ENCODE results near the gene RALGAPA1. TPM values are rescaled to one million over a fixed set of nuclear protein-coding genes. Genes with fewer than 3 reads are reported as not detected.
A peak's percentile ranks its signal among the peaks of the same experiment; 100 is the strongest.

RALGAPA1 gene
- total and polyA plus RNA-seq, 2 of the 13 experiments (the other 11 are each of a cell fraction or from before 2014, with no cell fraction given) = 65.0 to 89.2 TPM

DNA sequence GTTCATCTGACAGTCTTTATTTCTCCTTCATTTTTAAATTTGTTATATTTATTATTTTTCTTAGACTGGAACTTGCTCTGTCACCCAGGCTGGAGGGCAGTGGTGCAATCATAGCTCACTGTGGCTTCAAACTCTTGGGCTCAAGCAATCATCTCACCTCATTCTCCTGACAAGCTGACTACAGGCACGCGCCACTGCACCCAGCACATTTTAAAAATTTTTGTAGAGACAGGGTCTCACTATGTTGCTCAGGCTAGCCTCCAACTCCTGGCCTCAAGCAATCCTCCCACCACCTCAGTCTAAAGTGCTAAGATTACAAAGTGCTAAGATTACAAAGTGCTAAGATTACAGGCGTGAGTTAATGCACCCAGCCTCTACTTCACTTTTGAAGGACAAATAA is 96.6 kb downstream of the RALGAPA1 start:
- Histone ChIP-seq H4K20me1 (ENCODE audit: insufficient read depth, low read length) (no peaks in the 10 kb centered on the region), H3K9ac (ENCODE audit: insufficient read depth, low read depth, low read length) (no peak overlapping the region), H3K36me3 (replicated peaks in 1 of 2; ENCODE audit: control insufficient read depth in 1 of 2, insufficient read depth in 2 of 2, low read length in 2 of 2) (peaks cover 14 to 63% of the 10 kb centered on the region in 2 experiments), H3K4me3 (replicated peaks in 1 of 3; ENCODE audit: insufficient read depth in 1 of 3, low read depth in 2 of 3, low read length in 3 of 3) (no peak overlapping the region), H3K4me2 (ENCODE audit: low read depth, low read length) (no peak overlapping the region), H2AFZ (ENCODE audit: low read length) (no peak overlapping the region), H3K9me3 (ENCODE audit: low read length) (no peaks in the 10 kb centered on the region), H3K27ac (ENCODE audit: extremely low read length, insufficient read depth, low read length) (no peak overlapping the region), H3K4me1 (ENCODE audit: insufficient read depth, low read length) (no peaks in the 10 kb centered on the region), H3K79me2 (ENCODE audit: insufficient read depth, low read length) (no peaks in the 10 kb centered on the region), H3K27me3 (ENCODE audit: control insufficient read depth in 1 of 2, insufficient read depth in 2 of 2, low read length in 2 of 2) (no peaks in the 10 kb centered on the region)
- FAIRE-seq = no peak
- DNase-seq (ENCODE audit: low spot score) = no peak
- in situ Hi-C loops (cut with HindIII; ENCODE audit: extremely low pct_ligation_motif_present, low pct_unique_long_range_greater_than_20kb) (no loop called here), intact Hi-C loops (cut with micrococcal nuclease; ENCODE audit: unreplicated experiment) (no loop called here)
- ChIA-PET POLR2A (no interaction called here), CTCF (ENCODE audit: low intra/inter-chr PET ratio, low total read pairs) (no interaction called here)
- TF ChIP-seq GFI1 (CRISPR knock-in tag; IDR thresholded peaks at IDR 0.05; ENCODE audit: borderline replicate concordance) = no peak
- no peak for TF ChIP-seq ZNF720 (CRISPR knock-in tag; IDR thresholded peaks at IDR 0.05)
- peak; percentile 22; the same call in 1 of the 2 replicates for TF ChIP-seq POLR2G (IDR thresholded peaks at IDR 0.05; ENCODE audit: low read depth, low read length)
- WGBS (ENCODE audit: low lambda C conversion rate) = 87% methylated on average over 3 of the region's 3 CpGs
- no peak for ATAC-seq
- BruUV-seq (replicated peaks) = no TSS peak

DNA sequence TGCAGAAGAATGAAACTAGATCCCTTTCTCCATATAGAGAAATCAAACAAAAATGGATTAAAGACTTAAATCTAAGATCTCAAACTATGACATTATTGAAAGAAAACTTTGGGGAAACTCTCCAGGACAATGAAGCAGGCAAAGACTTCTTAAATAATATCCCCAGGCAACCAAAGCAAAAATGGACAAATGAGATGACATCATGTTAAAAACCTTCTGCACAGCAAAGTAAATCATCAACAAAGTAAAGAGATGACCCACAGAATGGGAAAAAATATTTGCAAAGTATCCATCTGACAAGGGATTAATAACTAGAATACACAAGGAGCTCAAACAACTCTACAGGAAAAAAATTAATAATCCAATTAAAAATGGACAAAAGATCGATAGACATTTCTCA is 101.0 kb downstream of the RALGAPA1 start:
- no peak overlapping the region for H3K4me3 ChIP-seq (replicated peaks in 1 of 3; ENCODE audit: insufficient read depth in 1 of 3, low read depth in 2 of 3, low read length in 3 of 3)
- H3K79me2 ChIP-seq (ENCODE audit: insufficient read depth, low read length) = no peaks in the 10 kb centered on the region
- 91% methylated on average over 1 of the region's 1 CpG for WGBS (ENCODE audit: low lambda C conversion rate)
- no peak overlapping the region for H3K4me2 ChIP-seq (ENCODE audit: low read depth, low read length)
- no peaks in the 10 kb centered on the region for H3K4me1 ChIP-seq (ENCODE audit: insufficient read depth, low read length)
- ATAC-seq (no peak), FAIRE-seq (no peak), DNase-seq (ENCODE audit: low spot score) (no peak)
- BruUV-seq (replicated peaks) = no TSS peak
- no peaks in the 10 kb centered on the region for H4K20me1 ChIP-seq (ENCODE audit: insufficient read depth, low read length)
- H3K9me3 ChIP-seq (ENCODE audit: low read length) = no peaks in the 10 kb centered on the region
- no peak overlapping the region for H3K9ac ChIP-seq (ENCODE audit: insufficient read depth, low read depth, low read length)
- POLR2A ChIA-PET = no interaction called here
- peaks cover 12 to 52% of the 10 kb centered on the region in 2 experiments; a peak in 4 of 5 replicates for H3K36me3 ChIP-seq (replicated peaks in 1 of 2; ENCODE audit: control insufficient read depth in 1 of 2, insufficient read depth in 2 of 2, low read length in 2 of 2)
- TF ChIP-seq FOXJ3 (CRISPR knock-in tag; IDR thresholded peaks at IDR 0.05; ENCODE audit: borderline replicate concordance) (no peak), ATF7 (IDR thresholded peaks at IDR 0.05) (peak; percentile 94), ATF7 (CRISPR knock-in tag; IDR thresholded peaks at IDR 0.05) (no peak), ONECUT2 (CRISPR knock-in tag; IDR thresholded peaks at IDR 0.05) (no peak), NR2F1 (CRISPR knock-in tag; IDR thresholded peaks at IDR 0.05) (no peak), SMARCE1 (IDR thresholded peaks at IDR 0.05; ENCODE audit: borderline replicate concordance) (no peak), CREB1 (IDR thresholded peaks at IDR 0.05) (0 out of 2 replicates have a peak, but pooled peaks have one; percentile 8), CREB1 (CRISPR knock-in tag; IDR thresholded peaks at IDR 0.05) (no peak), ZNF766 (CRISPR knock-in tag; IDR thresholded peaks at IDR 0.05; ENCODE audit: borderline replicate concordance) (no peak)
- TF ChIP-seq, protein P1, sequence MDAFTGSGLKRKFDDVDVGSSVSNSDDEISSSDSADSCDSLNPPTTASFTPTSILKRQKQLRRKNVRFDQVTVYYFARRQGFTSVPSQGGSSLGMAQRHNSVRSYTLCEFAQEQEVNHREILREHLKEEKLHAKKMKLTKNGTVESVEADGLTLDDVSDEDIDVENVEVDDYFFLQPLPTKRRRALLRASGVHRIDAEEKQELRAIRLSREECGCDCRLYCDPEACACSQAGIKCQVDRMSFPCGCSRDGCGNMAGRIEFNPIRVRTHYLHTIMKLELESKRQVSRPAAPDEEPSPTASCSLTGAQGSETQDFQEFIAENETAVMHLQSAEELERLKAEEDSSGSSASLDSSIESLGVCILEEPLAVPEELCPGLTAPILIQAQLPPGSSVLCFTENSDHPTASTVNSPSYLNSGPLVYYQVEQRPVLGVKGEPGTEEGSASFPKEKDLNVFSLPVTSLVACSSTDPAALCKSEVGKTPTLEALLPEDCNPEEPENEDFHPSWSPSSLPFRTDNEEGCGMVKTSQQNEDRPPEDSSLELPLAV (CRISPR knock-in tag; conservative IDR thresholded peaks at IDR 0.05; ENCODE audit: low read depth) = no peak
- H2AFZ ChIP-seq (ENCODE audit: low read length) = no peak overlapping the region
- in situ Hi-C loops (cut with HindIII; ENCODE audit: extremely low pct_ligation_motif_present, low pct_unique_long_range_greater_than_20kb) (no loop called here), intact Hi-C loops (cut with micrococcal nuclease; ENCODE audit: unreplicated experiment) (loop anchor here (5.0 kb wide), 1 partner anchor 99 kb away; the partner anchor contains the start of gene RALGAPA1)
- H3K27ac ChIP-seq (ENCODE audit: extremely low read length, insufficient read depth, low read length) = no peak overlapping the region
- CTCF ChIA-PET (ENCODE audit: low intra/inter-chr PET ratio, low total read pairs) = no interaction called here
- H3K27me3 ChIP-seq (ENCODE audit: control insufficient read depth in 1 of 2, insufficient read depth in 2 of 2, low read length in 2 of 2) = no peaks in the 10 kb centered on the region
